Measurements from ENCODE around the gene TMTC1. TPM values are rescaled to one million over a fixed set of nuclear protein-coding genes. Genes with fewer than 3 reads are reported as not detected.

The TMTC1 gene
- total and polyA plus RNA-seq, 9 of the 15 experiments (the other 6 are each of a cell fraction or from before 2014, with no cell fraction given), result under 0.01 to 0.18 (median 0.06) TPM; not detected in 2

GRCh38 chr12:29552994-29553748 lies 230.6 kb downstream of the TMTC1 start:
- in situ Hi-C loops (cut with MboI), result no loop called here
- WGBS (ENCODE audit: insufficient coverage, low coverage, missing lambda C conversion rate), result 0% methylated on average over 3 of the region's 3 CpGs
- intact Hi-C loops (cut with micrococcal nuclease), result loop anchor here (2.0 to 5.0 kb wide), 3 partner anchors 582 to 1254 kb away; no protein-coding TSS in a partner anchor

More at GRCh38 chr12:29552994-29553748, 230.6 kb downstream of the TMTC1 start:
- Histone ChIP-seq H4K20me1 (replicated peaks; ENCODE audit: control insufficient read depth, insufficient read depth, low read length) (no peaks in the 10 kb centered on the region), H3K27ac (ENCODE audit: extremely low read depth, low read depth, low read length) (no peak overlapping the region), H3K9ac (ENCODE audit: insufficient read depth in 1 of 2, low read depth in 2 of 2, low read length in 2 of 2) (no peak overlapping the region), H3K4me2 (ENCODE audit: insufficient read depth, low read length) (no peak overlapping the region), H3K27me3 (ENCODE audit: control insufficient read depth in 2 of 2, insufficient read depth in 2 of 2, low read length in 2 of 2) (no peaks in the 10 kb centered on the region), H3K36me3 (ENCODE audit: control insufficient read depth, insufficient read depth, low read length) (no peaks in the 10 kb centered on the region), H2AFZ (ENCODE audit: low read depth, low read length) (no peak overlapping the region), H3K9me3 (replicated peaks; ENCODE audit: control insufficient read depth, insufficient read depth, low read depth, low read length) (no peaks in the 10 kb centered on the region), H3K9me1 (ENCODE audit: control insufficient read depth, insufficient read depth, low read length) (no peaks in the 10 kb centered on the region), H3K79me2 (ENCODE audit: control insufficient read depth, insufficient read depth, low read length) (no peaks in the 10 kb centered on the region), H3K4me1 (replicated peaks in 1 of 2; ENCODE audit: control insufficient read depth in 2 of 2, insufficient read depth in 2 of 2, low read length in 2 of 2) (no peaks in the 10 kb centered on the region), H3K4me3 (no peak overlapping the region)
- FAIRE-seq, result no peak
- ChIA-PET POLR2A (no interaction called here), CTCF (ENCODE audit: low intra/inter-chr PET ratio) (interaction anchor here (0.7 to 1.2 kb wide), 2 partner anchors 1255 to 1291 kb away, joined by 3 read pairs; no protein-coding TSS in a partner anchor)
- ATAC-seq, result no peak
- TF ChIP-seq CBX8 (IDR thresholded peaks at IDR 0.05; ENCODE audit: borderline replicate concordance, extremely low read depth, low read depth, low read length, poor library complexity, severe bottlenecking) (no peak), SFPQ (IDR thresholded peaks at IDR 0.05; ENCODE audit: low read depth, low read length) (no peak), SMAD1 (IDR thresholded peaks at IDR 0.05; ENCODE audit: low read depth, low read length, partially characterized antibody) (no peak), MEF2A (IDR thresholded peaks at IDR 0.05; ENCODE audit: control insufficient read depth, low read depth, low read length) (no peak), CC2D1A (IDR thresholded peaks at IDR 0.05) (no peak), ZNF395 (CRISPR knock-in tag; IDR thresholded peaks at IDR 0.05) (no peak), ZNF133 (CRISPR knock-in tag; IDR thresholded peaks at IDR 0.05) (no peak), ZBTB1 (CRISPR knock-in tag; IDR thresholded peaks at IDR 0.05; ENCODE audit: borderline replicate concordance, low read depth) (no peak), ZNF324 (CRISPR knock-in tag; IDR thresholded peaks at IDR 0.05) (no peak)
- no TSS peak for BruUV-seq (replicated peaks)
- DNase-seq (ENCODE audit: extremely low read depth in 1 of 4, low spot score in 3 of 4), result no peak

Data from K562 (cell line).